Cortex of kidney (tissue), 1 donor: ENCODE data around the gene TULP4.
"Not testable (repeated sequence)": the region's sequence is repeated elsewhere in the genome, so short reads cannot be mapped to it uniquely, and the experiment has no call there.

ENCODE experiments used
- DNase-seq: peaks from one replicate; lab custom pipeline; 2025; lab: John Stamatoyannopoulos, UW

The TULP4 gene

GRCh38 chr6:158327211-158327610 is 14.9 kb downstream of the TULP4 start:
- DNase-seq: no peak

- no peak for DNase-seq
Measured at GRCh38 chr6:158328952-158329351, 16.7 kb downstream of the TULP4 start.

- no peak for DNase-seq
Measured at GRCh38 chr6:158329531-158329930, 17.3 kb downstream of the TULP4 start.

GRCh38 chr6:158330016-158330415 is 17.8 kb downstream of the TULP4 start:
- DNase-seq: no peak

- no peak for DNase-seq
Measured at GRCh38 chr6:158332237-158332636, 20.0 kb downstream of the TULP4 start.

GRCh38 chr6:158333094-158333493 is 20.8 kb downstream of the TULP4 start:
- no peak for DNase-seq

- no peak for DNase-seq
Measured at GRCh38 chr6:158334534-158334933, 22.3 kb downstream of the TULP4 start.

- no peak for DNase-seq
Measured at GRCh38 chr6:158337332-158337731, 25.1 kb downstream of the TULP4 start.

GRCh38 chr6:158338311-158339112 is 26.2 kb downstream of the TULP4 start:
- DNase-seq: no peak

GRCh38 chr6:158339197-158339596 is 26.9 kb downstream of the TULP4 start:
- DNase-seq: not testable (repeated sequence)

GRCh38 chr6:158340252-158340651 is 28.0 kb downstream of the TULP4 start:
- no peak for DNase-seq

- DNase-seq: no peak
Measured at GRCh38 chr6:158344534-158344933, 32.3 kb downstream of the TULP4 start.

GRCh38 chr6:158345444-158345843 is 33.2 kb downstream of the TULP4 start:
- not testable (repeated sequence) for DNase-seq

- DNase-seq: no peak
Measured at GRCh38 chr6:158347335-158347734, 35.1 kb downstream of the TULP4 start.

GRCh38 chr6:158348737-158349504 is 36.7 kb downstream of the TULP4 start:
- DNase-seq: not testable (repeated sequence)

GRCh38 chr6:158349505-158350275 is 37.4 kb downstream of the TULP4 start:
- DNase-seq: not testable (repeated sequence)

- DNase-seq: not testable (repeated sequence)
Measured at GRCh38 chr6:158350731-158351130, 38.5 kb downstream of the TULP4 start.

GRCh38 chr6:158353883-158354877 is 41.9 kb downstream of the TULP4 start:
- no peak for DNase-seq

- DNase-seq: no peak
Measured at GRCh38 chr6:158356586-158357546, 44.6 kb downstream of the TULP4 start.
